IMR-90 (cell line): ENCODE measurements around the gene UGDH. TPM values are rescaled to one million over a fixed set of nuclear protein-coding genes. Genes with fewer than 3 reads are reported as not detected.

Experiments used
- ATAC-seq: fragments of 200-7000 bp; cut with Tn5 transposase; 2 replicates; pipeline ENCODE4 v1.9.1; 2020; ENCODE audit warnings: low read depth, mild to moderate bottlenecking, moderate library complexity
- BruUV-seq: library from RNA; stranded (reverse); fragments of 400-500 nt; replicated peaks from 2 replicates; lab custom pipeline; 2021; lab: Mats Ljungman, UMichigan
- CTCF ChIA-PET: fragments of 300-600 bp; formaldehyde crosslinking; extraction: SDS; loops from one replicate; lab custom pipeline; 2021; ENCODE audit warnings: antibody characterized with exemption; lab: Yijun Ruan, JAX
- POLR2A ChIA-PET: fragments of 300-600 bp; sonication (Branson Sonifier 250); formaldehyde crosslinking; loops from one replicate; lab custom pipeline; 2022; ENCODE audit warnings: antibody characterized with exemption; ENCODE audit not compliant: unreplicated experiment; lab: Charles Lee
- DNase-seq: peaks from one replicate; pipeline ENCODE4 v3.0.0; 2013
- H2AFZ ChIP-seq: replicated peaks from 2 replicates; pipeline ENCODE3; 2013; ENCODE audit warnings: low read length, mild to moderate bottlenecking; ENCODE audit not compliant: poor library complexity
- H2AK5ac ChIP-seq: 2 replicates; pipeline ENCODE4 v1.6.1; 2013; ENCODE audit warnings: low read depth, low read length, inconsistent platforms
- H2AK9ac ChIP-seq: replicated peaks from 2 replicates; pipeline ENCODE3; 2013; ENCODE audit warnings: mild to moderate bottlenecking, low read depth, low read length, moderate library complexity; ENCODE audit not compliant: poor library complexity
- H2BK120ac ChIP-seq: 2 replicates; pipeline ENCODE4 v1.6.1; 2013; ENCODE audit warnings: low read depth, low read length, inconsistent platforms
- H2BK15ac ChIP-seq: 3 replicates; pipeline ENCODE4 v1.6.1; 2013; ENCODE audit warnings: low read depth, low read length, inconsistent platforms
- H2BK20ac ChIP-seq: 2 replicates; pipeline ENCODE4 v1.6.1; 2013; ENCODE audit warnings: low read depth, mild to moderate bottlenecking, inconsistent platforms, low read length, moderate library complexity
- H2BK5ac ChIP-seq: 2 replicates; pipeline ENCODE4 v1.6.1; 2013; ENCODE audit warnings: mild to moderate bottlenecking, low read depth, low read length, inconsistent platforms; ENCODE audit not compliant: poor library complexity, severe bottlenecking
- H3K14ac ChIP-seq: replicated peaks from 2 replicates; pipeline ENCODE4 v1.6.1; 2013; ENCODE audit warnings: low read depth, low read length, inconsistent platforms
- H3K18ac ChIP-seq: 2 replicates; pipeline ENCODE4 v1.6.1; 2013; ENCODE audit warnings: low read depth, low read length, control low read depth
- H3K23ac ChIP-seq: 2 replicates; pipeline ENCODE4 v1.6.1; 2013; ENCODE audit warnings: low read depth, low read length, inconsistent platforms
- H3K27ac ChIP-seq: 2 replicates; pipeline ENCODE4 v1.5.1; 2013; ENCODE audit warnings: mild to moderate bottlenecking, control low read depth, low read length; ENCODE audit not compliant: insufficient read depth
- H3K27me3 ChIP-seq: 2 replicates; pipeline ENCODE4 v1.6.1; 2013; ENCODE audit warnings: low read length; ENCODE audit not compliant: control insufficient read depth, insufficient read depth
- H3K36me3 ChIP-seq: 2 replicates; pipeline ENCODE4 v1.6.1; 2013; ENCODE audit warnings: low read length, mixed read lengths; ENCODE audit not compliant: control insufficient read depth, insufficient read depth
- H3K4ac ChIP-seq: 2 replicates; pipeline ENCODE4 v1.6.1; 2013; ENCODE audit warnings: low read depth, low read length, inconsistent platforms
- H3K4me1 ChIP-seq: 2 replicates; pipeline ENCODE4 v1.6.1; 2013; ENCODE audit warnings: low read length, mixed read lengths; ENCODE audit not compliant: control insufficient read depth, insufficient read depth
- H3K4me2 ChIP-seq: 2 replicates; pipeline ENCODE4 v1.6.1; 2013; ENCODE audit warnings: low read depth, mild to moderate bottlenecking, control low read depth, low read length, moderate library complexity
- H3K4me3 ChIP-seq: 2 replicates; pipeline ENCODE4 v1.5.1; 2013; ENCODE audit warnings: low read depth, mild to moderate bottlenecking, control low read depth, low read length, moderate library complexity; ENCODE audit not compliant: insufficient read depth
- H3K56ac ChIP-seq: 2 replicates; pipeline ENCODE4 v1.6.1; 2013; ENCODE audit warnings: low read length, inconsistent platforms; ENCODE audit not compliant: insufficient read depth; ENCODE audit errors: extremely low read depth
- H3K79me1 ChIP-seq, 2 experiments: 2 replicates each; pipeline ENCODE4 v1.6.1; 2013; ENCODE audit warnings: low read length in 2 of 2, inconsistent platforms in 1 of 2, low read depth in 1 of 2
- H3K9ac ChIP-seq: 2 replicates; pipeline ENCODE4 v1.6.1; 2013; ENCODE audit warnings: low read depth, low read length, control low read depth
- H3K9me1 ChIP-seq: 2 replicates; pipeline ENCODE4 v1.6.1; 2013; ENCODE audit warnings: low read length, inconsistent platforms; ENCODE audit not compliant: insufficient read depth
- H3K9me3 ChIP-seq: 2 replicates; pipeline ENCODE4 v1.6.1; 2013; ENCODE audit warnings: low read length; ENCODE audit not compliant: control insufficient read depth, insufficient read depth
- H4K20me1 ChIP-seq: 2 replicates; pipeline ENCODE4 v1.6.1; 2013; ENCODE audit warnings: low read length, inconsistent platforms; ENCODE audit not compliant: insufficient read depth
- H4K5ac ChIP-seq: 2 replicates; pipeline ENCODE4 v1.6.1; 2013; ENCODE audit warnings: mild to moderate bottlenecking, low read depth, low read length, control low read depth
- H4K8ac ChIP-seq, 2 experiments: 2 replicates each; pipeline ENCODE4 v1.6.1; 2013; ENCODE audit warnings: low read depth in 2 of 2, low read length in 2 of 2, control low read depth in 1 of 2, inconsistent platforms in 1 of 2
- H4K91ac ChIP-seq: 2 replicates; pipeline ENCODE4 v1.6.1; 2013; ENCODE audit warnings: low read depth, low read length, inconsistent platforms; ENCODE audit not compliant: insufficient read depth
- BHLHE40 ChIP-seq: fragments of 150-350 bp; IDR thresholded peaks from 2 replicates; pipeline ENCODE4 v1.6.1; 2016; ENCODE audit warnings: mild to moderate bottlenecking, low read depth, low read length
- CHD1 ChIP-seq: IDR thresholded peaks from 2 replicates; pipeline ENCODE4 v1.6.1; 2012; ENCODE audit warnings: low read depth, low read length, improper control_type of control experiment
- FOS ChIP-seq: fragments of 150-350 bp; IDR thresholded peaks from 2 replicates; pipeline ENCODE4 v1.6.1; 2016; ENCODE audit warnings: low read depth, low read length
- NFE2L2 ChIP-seq: fragments of 150-350 bp; IDR thresholded peaks from 2 replicates; pipeline ENCODE4 v1.6.1; 2016; ENCODE audit warnings: low read depth, mild to moderate bottlenecking, low read length
- POLR2A ChIP-seq: IDR thresholded peaks from 2 replicates; pipeline ENCODE4 v1.6.1; 2012; ENCODE audit warnings: mild to moderate bottlenecking, low read depth, low read length
- RCOR1 ChIP-seq: IDR thresholded peaks from 2 replicates; pipeline ENCODE4 v1.6.1; 2012; ENCODE audit warnings: mild to moderate bottlenecking, low read length, improper control_type of control experiment; ENCODE audit not compliant: insufficient replicate concordance
- RFX5 ChIP-seq: IDR thresholded peaks from 2 replicates; pipeline ENCODE4 v1.8.0; 2012; ENCODE audit warnings: low read depth, mild to moderate bottlenecking, low read length, moderate library complexity
- SMC3 ChIP-seq: fragments of 150-350 bp; IDR thresholded peaks from 2 replicates; pipeline ENCODE4 v1.6.1; 2016; ENCODE audit warnings: low read depth, mild to moderate bottlenecking, antibody characterized with exemption, low read length, moderate library complexity
- whole genome bisulfite sequencing, 2 experiments: methylation state at CpG; one replicate each; pipeline versions ENCODE4 v1.1.5 to v1.1.7; 2013; ENCODE audit warnings: missing lambda C conversion rate in 2 of 2; ENCODE audit not compliant: insufficient read length in 1 of 2; ENCODE audit errors: extremely low coverage in 2 of 2; 5-methylcytosine and 5-hydroxymethylcytosine counted together
- dilution Hi-C: fragments of 300-500 bp; cut with HindIII; formaldehyde crosslinking; loops from one replicate; pipeline ENCODE4 v1.14.3; 2018; ENCODE audit warnings: low sequenced_read_pairs; ENCODE audit not compliant: unreplicated experiment
- in situ Hi-C: fragments of 300-500 bp; cut with MboI; formaldehyde crosslinking; loops from 3 replicates; pipeline ENCODE4 v1.14.3; 2019; ENCODE audit warnings: low sequenced_read_pairs, inconsistent platforms, mixed read lengths
- intact Hi-C: fragments of 100-400 bp; cut with micrococcal nuclease; formaldehyde crosslinking; loops from 2 replicates; pipeline ENCODE4 v1.10.0; 2022
- polyA plus RNA-seq, 3 experiments: library from polyadenylated mRNA; depleted of rRNA; stranded (reverse); fragments of >200 nt; gene quantifications; 2 replicates each; pipeline ENCODE4 v1.2.3, GENCODE V29; 2012; ENCODE audit warnings: low replicate concordance in 1 of 3
- total RNA-seq: library from RNA; depleted of rRNA; stranded (reverse); fragments of >200 nt; gene quantifications from 2 replicates; pipeline ENCODE4 v1.2.3, GENCODE V29; 2012
- TF ChIP-seq, protein P1 (sequence below): conservative IDR thresholded peaks from 2 replicates; pipeline ENCODE4 v1.5.1; 2012; ENCODE audit warnings: mild to moderate bottlenecking, low read depth, low read length, improper control_type of control experiment
- TF ChIP-seq, protein P2 (sequence below): fragments of 150-350 bp; IDR thresholded peaks from 2 replicates; pipeline ENCODE4 v1.6.1; 2017; ENCODE audit warnings: mild to moderate bottlenecking, antibody characterized with exemption, low read length, low read depth

UGDH gene
- total and polyA plus RNA-seq, 2 of the 4 experiments (the other 2 are of a cell fraction), result 69.2 to 257 TPM

DNA sequence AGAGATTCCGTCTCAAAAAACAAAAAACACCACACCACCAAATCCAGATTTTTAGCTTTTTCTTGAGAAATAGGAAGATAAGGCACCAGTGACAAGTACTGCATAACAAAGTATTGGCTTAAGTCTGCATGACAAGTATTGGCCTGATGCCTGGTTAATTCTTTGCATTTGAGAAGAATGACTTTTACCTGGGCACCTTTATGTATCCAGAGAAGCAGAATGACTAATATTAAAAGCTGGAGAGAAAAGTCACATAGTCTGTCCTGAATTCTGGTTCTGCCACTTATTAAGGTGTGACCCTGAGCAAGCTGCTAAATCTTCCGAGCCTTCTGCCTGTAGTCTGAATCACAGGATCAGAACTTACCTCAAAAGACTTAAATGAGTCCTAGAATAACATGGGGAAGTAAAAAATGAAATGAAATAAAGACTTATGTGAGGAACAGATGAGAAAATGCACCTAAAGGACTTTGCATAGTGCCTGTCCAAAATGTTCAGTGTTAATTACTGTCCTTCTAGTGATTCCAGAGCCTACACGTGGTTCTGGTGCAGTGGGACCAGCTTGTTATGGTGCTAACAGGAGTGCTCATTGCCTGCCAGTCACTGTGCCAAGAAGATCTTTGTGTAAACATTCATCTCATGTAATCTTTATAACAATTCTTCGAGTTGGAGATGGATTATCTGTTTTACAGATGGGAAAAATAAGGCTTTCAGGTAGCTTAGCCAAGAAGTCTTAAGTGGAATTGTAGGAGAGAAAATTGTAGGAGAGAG, 31.6 kb downstream of the UGDH start:
- H3K4me3 ChIP-seq, result no peak overlapping the region
- peak; percentile 10 for DNase-seq
- BruUV-seq, result no TSS peak
- 0 out of 2 replicates have a peak, but pooled peaks cover 2% of the 10 kb centered on the region for H3K4me1 ChIP-seq
- no peak overlapping the region for H2AK9ac ChIP-seq
- H2BK15ac ChIP-seq, result no peak overlapping the region
- no peak overlapping the region for H4K8ac ChIP-seq
- no CpG with 5 or more reads among the region's 4 CpGs for WGBS, 2 experiments
- H2AK5ac ChIP-seq, result no peak overlapping the region
- H3K9me1 ChIP-seq, result no peaks in the 10 kb centered on the region
- no peak overlapping the region for H2BK120ac ChIP-seq
- H3K9me3 ChIP-seq, result no peaks in the 10 kb centered on the region
- no peak overlapping the region for H3K56ac ChIP-seq
- TF ChIP-seq FOS (no peak), POLR2A (no peak), RFX5 (no peak), NFE2L2 (no peak), RCOR1 (no peak), CHD1 (no peak), BHLHE40 (no peak), SMC3 (no peak)
- TF ChIP-seq, protein P1, sequence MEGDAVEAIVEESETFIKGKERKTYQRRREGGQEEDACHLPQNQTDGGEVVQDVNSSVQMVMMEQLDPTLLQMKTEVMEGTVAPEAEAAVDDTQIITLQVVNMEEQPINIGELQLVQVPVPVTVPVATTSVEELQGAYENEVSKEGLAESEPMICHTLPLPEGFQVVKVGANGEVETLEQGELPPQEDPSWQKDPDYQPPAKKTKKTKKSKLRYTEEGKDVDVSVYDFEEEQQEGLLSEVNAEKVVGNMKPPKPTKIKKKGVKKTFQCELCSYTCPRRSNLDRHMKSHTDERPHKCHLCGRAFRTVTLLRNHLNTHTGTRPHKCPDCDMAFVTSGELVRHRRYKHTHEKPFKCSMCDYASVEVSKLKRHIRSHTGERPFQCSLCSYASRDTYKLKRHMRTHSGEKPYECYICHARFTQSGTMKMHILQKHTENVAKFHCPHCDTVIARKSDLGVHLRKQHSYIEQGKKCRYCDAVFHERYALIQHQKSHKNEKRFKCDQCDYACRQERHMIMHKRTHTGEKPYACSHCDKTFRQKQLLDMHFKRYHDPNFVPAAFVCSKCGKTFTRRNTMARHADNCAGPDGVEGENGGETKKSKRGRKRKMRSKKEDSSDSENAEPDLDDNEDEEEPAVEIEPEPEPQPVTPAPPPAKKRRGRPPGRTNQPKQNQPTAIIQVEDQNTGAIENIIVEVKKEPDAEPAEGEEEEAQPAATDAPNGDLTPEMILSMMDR, result no peak
- TF ChIP-seq, protein P2, sequence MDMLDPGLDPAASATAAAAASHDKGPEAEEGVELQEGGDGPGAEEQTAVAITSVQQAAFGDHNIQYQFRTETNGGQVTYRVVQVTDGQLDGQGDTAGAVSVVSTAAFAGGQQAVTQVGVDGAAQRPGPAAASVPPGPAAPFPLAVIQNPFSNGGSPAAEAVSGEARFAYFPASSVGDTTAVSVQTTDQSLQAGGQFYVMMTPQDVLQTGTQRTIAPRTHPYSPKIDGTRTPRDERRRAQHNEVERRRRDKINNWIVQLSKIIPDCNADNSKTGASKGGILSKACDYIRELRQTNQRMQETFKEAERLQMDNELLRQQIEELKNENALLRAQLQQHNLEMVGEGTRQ, result no peak
- H3K4ac ChIP-seq, result no peak overlapping the region
- no peaks in the 10 kb centered on the region for H4K20me1 ChIP-seq
- no peak overlapping the region for H3K23ac ChIP-seq
- H3K79me1 ChIP-seq, result peaks cover 0 to 4% of the 10 kb centered on the region in 2 experiments; a peak in 2 of 4 replicates
- H3K14ac ChIP-seq, result no peak overlapping the region
- no peak overlapping the region for H3K27ac ChIP-seq
- H4K5ac ChIP-seq, result no peak overlapping the region
- no peak overlapping the region for H3K4me2 ChIP-seq
- intact Hi-C loops (no loop called here), in situ Hi-C loops (no loop called here), dilution Hi-C loops (no loop called here)
- no peak overlapping the region for H2AFZ ChIP-seq
- H3K36me3 ChIP-seq, result peaks cover 5% of the 10 kb centered on the region
- ChIA-PET POLR2A (no interaction called here), CTCF (interaction anchor here (0.7 kb wide), 1 partner anchor 361 kb away, joined by 3 read pairs; no protein-coding TSS in a partner anchor)
- no peak overlapping the region for H2BK20ac ChIP-seq
- no peak overlapping the region for H3K18ac ChIP-seq
- H2BK5ac ChIP-seq, result no peak overlapping the region
- ATAC-seq, result 0 out of 2 replicates have a peak, but pooled peaks have one; percentile 21
- no peak overlapping the region for H3K9ac ChIP-seq
- no peak overlapping the region for H4K91ac ChIP-seq
- no peaks in the 10 kb centered on the region for H3K27me3 ChIP-seq
